HG02763 (cell line): Measurements from ENCODE around the gene MOSPD2.

Source experiments
- ATAC-seq: cut with Tn5 transposase; IDR thresholded peaks from one replicate; pipeline ENCODE4 v1.9.1; 2021; ENCODE audit warnings: mild to moderate bottlenecking, moderate library complexity; ENCODE audit not compliant: unreplicated experiment

Gene MOSPD2

DNA sequence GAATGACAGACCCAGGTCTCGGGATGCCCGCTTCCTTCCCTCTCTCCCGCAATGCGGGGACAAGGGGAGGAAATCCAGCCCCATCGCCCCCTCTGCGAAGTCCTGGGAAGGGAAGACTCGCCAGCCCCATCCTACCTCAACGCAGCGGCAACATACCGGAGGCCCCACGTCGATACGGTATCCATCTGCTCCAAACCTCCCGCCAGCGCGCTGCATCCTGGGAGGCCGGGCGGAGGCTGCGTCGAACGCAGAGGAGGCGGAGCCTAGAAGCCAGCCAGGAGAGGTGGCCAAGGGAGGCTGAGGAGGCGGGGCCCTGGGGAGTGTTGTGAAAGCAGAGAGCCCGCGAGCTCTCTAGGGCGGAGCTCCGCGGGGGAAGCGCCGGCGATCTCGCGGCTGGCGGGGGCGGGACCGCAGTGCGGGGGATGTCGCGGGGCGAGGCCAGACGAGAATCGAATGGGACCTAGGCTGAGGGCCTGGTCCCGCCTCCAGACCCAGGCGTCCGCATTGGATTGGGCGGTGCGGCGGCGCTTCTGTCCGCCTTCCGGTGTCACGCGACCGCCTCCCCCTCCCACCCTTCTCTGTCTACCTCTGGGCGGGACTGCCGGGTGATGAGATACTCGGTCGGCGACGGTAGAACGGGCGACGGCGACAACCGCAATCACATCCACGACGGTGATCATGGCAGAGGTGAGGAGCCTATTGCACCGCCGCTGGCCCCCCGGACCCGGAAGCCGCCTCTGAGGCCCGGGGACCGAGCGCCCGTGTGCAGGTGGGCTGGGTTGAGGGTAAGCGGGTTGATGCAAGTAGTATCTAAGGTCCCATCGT, at the start of gene MOSPD2, which contains the start of gene FANCB:
TSS of gene MOSPD2 (plus strand) at position 571 of the 825 bp plus-strand sequence. CDS start at position 679, 108 bp downstream.
TSS of gene FANCB (minus strand) at position 219 of the 825 bp plus-strand sequence. CDS start 7,559 bp downstream, outside the sequence.
- ATAC-seq = peak; percentile 95

DNA sequence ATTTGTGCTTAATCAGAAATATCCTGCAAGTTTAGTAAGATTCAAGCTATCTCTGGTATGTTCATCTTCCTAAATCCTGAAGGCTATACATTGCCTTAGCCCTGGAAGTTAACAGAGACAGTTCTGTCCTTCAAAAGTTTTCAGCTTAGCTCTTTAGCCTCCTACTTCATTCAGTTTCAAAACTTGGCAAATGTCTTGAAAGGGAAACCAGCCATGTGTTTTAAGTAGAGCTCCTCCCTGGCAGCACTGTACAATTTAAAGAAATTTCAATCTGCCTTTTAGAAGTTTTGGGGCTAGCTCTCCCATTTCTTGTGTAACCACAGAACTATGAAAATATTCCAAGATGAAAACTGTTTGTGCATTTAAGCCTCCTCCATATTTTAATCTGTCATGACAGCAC, 47.4 kb upstream of the MOSPD2 start:
- no peak for ATAC-seq

DNA sequence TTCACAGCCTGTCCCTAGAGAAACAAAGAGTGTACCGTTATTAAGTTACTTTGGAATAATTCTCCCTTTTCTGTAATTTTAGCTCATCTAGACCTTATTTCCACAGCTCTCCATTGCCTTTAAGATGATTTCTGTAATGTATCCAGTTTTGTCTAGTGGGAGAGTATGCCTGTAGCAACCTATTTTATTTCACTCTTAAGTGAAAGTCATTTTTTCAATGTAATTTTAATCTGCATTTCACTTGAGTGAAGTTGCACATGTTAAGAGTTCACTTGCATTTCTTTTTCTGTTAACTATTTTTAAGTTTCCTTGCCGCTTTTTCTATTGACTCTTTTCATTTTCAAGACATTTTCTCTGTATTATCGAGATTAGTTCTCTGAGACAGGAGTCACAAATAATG, 46.9 kb upstream of the MOSPD2 start:
- ATAC-seq = no peak

DNA sequence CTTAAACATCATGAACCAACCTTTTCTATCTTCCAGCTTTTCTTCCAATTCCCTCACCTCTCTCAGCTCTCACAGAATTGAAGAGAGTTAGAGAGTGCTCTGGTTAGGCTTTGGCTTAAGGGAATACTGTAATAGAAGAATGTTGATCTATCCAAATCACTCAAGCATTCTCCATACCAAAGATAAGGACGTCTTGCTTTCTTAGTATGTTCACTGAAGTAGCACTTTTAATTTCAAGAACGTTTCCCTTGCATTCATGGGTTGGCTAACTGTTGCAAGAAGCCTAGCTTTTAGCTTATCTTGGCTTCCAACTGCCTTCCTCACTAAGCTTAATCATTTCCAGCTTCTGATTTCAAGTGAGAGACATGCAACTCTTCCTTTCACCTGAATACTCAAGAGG, 43.6 kb upstream of the MOSPD2 start:
- ATAC-seq = no peak

DNA sequence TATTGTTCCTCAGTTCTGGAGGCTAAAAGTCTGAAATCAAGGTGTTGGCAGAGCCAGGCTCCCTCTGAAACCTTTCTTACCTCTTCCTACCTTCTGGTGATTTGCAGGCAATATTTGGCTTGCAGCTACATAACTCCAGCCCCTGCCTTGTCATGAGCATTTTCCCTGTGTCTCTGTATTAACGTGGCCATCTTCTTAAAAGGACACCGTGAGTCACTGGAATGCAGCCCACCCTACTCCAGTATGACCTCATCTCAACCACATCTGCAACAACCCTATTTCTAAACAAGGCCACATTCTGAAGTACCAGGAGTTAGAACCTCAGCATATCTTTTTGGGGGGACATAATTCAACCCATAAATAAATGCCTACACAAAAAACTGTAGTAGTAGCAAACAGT, 41.1 kb upstream of the MOSPD2 start:
- no peak for ATAC-seq

DNA sequence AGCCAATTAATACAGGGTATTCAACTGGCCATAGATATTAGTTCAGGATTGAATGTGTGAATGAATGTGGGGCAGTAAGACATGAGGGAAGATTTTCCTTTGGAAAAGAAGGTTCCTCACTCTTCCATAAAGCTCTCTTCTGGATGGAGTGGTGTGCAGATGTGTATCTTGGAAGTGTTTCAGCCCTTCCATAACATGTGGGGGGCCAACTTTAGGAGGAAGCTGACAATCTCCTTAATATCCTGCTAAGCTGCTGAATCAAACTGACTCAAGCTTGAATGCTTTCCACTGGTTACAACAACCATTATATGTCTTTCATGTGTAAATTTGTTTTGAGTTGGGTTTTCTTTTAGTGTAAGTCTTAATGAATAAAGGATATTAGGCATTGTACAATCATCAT, 40.6 kb upstream of the MOSPD2 start:
- ATAC-seq = no peak

DNA sequence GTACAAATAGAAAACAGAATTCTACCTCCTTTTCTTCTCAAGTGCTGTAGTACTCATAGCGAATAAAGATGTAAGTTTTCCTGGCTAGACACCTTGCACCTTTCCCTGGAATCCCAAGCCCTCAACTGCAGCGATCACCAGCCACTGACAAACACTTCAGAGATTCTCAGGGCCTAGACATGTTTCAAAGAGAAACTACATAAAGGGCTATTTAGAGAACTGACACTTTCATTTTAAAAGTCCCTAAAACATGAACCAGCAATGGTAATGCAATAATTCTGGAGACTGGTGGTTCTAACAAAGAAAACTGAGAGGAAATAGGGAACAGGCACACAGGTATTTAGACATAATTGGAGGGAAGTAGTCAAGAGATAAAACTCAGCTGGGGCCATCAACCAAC, 36.1 kb upstream of the MOSPD2 start:
- ATAC-seq = no peak

DNA sequence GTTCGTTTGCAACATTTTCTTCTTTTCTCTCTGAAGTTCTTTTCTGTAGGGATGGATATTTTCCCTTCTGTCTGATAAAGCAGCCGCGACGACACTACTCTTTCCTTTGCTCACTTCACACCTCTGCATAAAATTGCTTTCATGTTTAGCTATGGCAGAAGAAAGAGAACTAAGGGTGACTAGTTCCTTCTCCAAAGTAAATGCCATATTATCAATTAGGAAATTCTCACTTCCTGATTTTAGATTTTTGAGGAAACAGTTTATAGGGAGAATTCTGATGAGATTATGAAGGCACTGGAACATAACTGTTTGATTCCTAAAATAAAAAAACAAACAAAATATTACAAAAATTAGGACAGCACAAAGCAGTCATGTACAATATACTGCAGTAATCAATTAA, 29.6 kb upstream of the MOSPD2 start:
- ATAC-seq = no peak

DNA sequence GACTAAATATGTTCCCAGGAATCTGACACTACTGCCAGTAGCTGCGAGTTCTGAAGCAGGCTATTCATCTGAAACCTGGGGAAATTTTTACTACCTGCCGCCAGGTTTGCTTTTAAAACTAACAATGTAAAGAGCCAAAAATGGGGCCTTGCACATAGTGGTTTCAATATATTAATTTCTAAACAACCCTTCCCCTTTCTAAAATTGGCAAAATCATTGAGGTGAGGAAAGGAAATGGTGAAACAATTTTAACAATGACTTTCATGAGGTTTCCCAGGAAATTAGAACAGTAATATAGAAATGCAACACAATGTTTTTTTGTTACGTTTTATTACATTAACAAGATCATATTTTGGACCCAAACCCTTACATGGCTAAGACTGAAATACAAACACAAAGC, 21.7 kb upstream of the MOSPD2 start:
- ATAC-seq = no peak

DNA sequence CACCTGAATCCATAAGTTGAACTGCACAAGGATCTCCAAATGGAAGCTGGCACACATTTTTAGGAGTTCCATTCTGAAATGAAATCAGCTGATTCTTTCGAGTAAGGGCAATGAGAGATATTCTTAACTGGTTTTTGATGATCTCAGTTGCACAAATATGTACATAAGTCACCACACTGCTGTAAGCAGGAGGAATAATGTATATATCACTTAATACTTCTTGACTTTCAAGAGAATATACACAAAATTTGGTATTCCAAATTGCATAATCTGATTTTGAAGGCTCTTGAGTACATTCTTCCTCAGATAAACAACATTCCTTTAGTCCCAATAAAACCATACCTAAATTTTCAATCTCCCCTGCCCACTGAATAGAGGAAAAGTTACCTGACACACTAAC, 8.6 kb upstream of the MOSPD2 start:
- no peak for ATAC-seq

DNA sequence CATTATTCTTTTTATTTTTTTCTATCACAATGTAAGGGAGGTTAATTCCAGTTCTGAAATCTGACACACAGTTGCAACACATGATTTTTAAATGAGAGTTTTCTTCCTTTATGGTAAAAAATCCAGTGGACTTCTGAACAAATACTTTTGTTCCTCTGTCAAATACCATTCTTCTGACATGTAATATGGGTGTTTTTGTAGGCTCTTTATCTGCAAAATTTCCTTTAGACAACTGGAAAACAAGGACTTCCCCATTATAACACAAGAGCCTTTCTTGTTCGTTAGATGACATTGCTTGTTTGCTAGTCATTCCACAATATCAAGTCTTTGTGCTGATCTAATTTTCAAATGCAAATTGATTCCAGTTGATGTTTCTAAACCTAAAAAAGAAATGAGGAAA, 8.0 kb upstream of the MOSPD2 start:
- ATAC-seq = no peak

DNA sequence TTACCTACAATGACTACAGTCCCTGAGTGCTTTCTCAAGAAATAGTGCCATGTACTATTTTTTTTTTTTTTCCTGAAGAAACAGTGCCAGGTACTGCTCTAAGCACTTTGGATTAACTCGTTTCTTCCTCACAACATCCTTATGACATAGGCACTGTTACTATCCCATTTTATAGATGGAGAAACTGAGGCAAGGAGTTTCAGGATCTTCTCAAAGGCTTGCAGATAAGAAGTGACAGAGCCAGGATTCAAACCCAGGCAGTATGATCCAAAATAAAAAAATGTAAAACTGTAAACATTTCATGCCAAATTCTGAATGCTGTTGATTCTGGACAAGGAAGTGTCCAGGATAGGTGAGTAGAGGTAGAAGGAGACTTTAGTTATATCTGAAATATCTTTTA, 1.5 kb upstream of the MOSPD2 start:
- ATAC-seq = no peak

DNA sequence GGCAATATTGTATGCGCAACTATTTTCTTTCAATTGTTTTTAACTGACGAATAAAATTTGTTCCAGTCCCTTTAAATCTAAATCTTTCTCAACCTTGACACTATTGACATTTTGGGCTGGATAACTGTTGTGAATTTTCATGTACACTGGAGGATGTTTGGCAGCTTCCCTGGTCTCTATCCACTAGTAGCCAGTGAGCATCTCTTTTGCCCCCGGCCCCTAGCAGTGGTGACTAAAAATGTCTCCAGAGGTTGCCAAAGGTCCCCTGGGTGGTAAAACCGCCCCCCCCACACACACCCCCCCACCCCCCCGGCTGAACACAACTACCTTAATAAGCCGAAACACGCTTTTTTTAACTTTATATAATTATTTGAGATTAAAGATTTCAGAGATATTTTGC, 866 bp upstream of the MOSPD2 start:
- ATAC-seq = no peak

DNA sequence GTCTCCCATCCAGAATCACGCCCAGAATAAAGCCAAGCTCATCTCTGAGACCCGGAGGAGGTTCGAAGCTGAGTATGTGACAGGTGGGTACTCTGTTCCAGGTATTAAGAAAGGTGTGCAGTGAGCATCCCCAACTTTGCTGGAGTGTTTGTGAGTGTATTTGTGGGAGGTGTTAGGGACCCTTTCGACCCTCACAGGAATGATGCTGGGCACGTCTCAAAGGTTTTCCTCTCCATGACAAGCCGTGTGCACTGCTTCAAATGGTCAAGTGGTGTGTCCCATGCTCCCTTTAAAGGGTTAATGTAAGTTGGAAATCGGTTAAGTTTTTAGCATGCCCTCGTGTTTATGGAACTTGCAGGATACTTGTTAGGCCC, 442 bp downstream of the MOSPD2 start:
- no peak for ATAC-seq

DNA sequence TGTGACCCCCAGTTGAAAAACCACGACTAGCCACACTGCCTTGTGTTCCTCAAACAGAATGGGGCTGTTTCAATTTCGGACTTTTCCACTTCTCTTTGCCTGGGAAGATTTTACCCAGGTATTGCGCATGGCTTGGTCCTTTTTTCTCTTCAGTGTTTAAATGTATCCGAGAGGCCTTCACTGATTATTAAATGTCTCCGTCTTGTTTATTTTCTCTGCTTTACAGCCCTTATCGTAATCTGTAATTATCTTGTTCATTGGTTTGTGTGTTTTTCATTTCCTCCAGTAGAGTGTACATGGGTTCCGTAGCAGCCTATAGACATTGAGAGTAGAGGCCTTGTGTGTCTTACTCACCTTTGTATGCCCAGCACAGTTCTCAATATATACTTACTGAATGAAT, 2.4 kb downstream of the MOSPD2 start:
- ATAC-seq = no peak

DNA sequence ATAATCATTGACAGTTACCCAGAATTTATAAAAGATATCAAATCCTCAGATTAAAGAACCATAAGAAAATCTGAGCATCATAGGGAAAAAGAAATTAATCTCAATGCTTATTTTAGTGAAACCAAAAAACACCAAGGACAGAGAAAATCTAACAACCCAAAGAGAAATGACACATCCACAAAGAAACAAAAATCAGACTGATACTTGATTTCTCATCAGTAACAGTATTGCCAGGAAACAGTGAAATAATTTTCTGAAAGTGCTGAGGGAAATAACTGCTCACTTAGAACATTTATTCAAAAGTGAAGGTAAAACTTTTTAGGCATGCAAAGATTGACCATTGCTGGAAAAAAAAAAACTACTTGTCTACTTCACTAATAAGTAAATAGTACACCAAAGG, 10.6 kb downstream of the MOSPD2 start:
- ATAC-seq = no peak

DNA sequence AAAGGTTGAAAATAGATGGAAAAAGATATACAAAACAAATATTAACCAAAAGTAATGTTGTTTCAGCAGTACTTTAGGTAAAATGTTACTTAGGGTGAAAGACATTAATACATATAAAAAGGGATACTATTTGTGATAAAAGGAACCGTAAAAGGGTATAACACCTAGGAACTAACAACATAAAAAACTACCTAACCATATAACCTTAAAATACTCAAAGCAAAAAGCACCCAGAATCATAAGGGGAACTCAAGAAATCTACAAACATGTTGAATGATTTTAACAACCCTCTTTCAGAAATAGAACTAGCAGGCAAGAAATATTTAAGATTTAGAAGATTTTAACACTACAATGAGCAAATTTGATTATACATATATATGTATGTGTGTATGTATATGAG, 11.5 kb downstream of the MOSPD2 start:
- ATAC-seq = no peak

DNA sequence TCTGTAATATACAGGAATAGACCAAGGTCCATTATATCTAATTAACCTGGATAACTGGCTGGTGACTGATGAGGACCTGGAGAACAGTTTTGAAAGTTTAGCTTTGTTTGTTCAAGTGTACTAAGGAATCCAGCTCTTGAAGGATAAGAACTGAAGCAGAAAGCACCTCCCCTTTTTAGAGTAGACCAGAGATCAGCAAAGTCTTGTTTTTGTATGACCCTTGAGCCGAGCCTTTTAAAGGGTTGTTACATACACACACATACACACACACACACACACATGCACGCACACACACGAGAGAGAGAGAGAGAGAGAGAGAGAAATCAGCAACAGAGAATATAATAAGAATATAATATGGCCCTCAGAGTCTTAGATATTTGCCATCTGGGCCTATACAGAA, 13.0 kb downstream of the MOSPD2 start:
- ATAC-seq = no peak

DNA sequence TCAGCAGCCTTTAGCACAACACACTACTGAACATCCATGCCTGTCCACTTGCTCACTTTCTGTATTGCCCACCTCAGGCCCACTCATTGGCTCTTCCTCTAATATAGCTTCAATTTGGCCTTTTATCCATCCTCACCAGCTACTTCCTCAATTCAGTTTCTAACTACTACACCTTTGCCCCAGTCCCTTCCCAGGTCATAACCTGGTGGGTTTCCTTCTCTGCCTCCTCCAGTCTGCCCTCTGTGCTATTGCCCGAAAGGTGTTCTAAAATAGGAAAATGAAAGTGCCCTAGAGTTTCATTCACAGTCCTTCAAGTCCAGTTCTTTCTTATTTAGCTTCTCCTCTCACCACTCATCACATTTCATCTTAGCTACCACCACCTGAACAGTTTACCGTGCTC, 23.1 kb downstream of the MOSPD2 start:
- ATAC-seq = no peak

DNA sequence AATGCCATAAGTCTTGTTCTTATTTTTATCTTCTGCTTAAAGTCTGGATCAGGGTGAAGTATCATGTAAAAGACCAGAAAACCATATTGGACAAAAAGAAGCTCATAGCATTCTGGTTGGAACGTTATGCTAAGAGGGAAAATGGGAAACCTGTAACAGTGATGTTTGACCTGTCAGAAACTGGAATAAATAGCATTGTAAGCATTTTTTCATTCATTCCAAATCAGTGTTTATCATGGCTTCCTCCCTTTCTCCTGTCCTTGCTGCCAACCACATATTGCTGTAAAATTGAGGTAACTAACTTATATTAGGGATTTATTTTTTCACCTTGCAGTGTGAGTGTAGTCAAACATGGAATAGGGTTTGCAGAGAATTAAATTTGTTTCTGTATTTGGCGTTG, 23.8 kb downstream of the MOSPD2 start:
- ATAC-seq = no peak

DNA sequence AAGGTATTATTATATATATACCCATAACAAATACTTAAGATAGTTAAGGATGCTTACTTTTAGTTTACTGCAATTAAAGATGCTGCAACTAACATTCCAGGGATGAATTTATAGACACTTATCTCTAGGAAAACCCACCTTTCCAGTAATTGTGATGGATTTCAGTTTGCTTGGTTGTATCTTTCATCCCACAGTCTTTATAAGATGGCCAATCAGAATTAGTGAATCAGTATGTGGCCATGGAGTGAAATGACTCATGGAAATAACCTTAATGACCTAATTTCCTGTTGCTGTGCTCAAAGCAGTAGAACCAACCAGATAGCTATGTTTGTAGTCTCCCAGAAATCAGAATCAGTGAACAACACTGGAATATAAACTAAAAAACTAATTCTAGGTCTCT, 26.4 kb downstream of the MOSPD2 start:
- ATAC-seq = peak; percentile 77

DNA sequence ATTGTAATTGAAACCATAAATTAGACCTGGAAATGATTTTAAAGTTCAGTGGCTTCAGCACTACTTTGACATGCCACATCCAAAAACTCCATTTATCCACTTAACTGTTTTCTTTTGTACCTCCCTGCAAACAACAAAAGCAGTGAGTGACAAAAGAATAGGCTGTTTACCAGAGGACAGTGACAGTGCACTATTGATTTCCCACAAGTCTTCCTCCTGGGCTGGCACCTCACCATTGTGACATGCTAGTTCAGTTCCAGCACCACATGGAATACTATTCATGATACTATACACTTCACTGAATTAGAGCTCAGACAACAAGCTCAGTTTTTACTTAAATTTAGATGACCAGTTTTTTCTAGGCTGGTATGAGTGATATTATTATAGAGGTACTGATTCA, 29.3 kb downstream of the MOSPD2 start:
- no peak for ATAC-seq

DNA sequence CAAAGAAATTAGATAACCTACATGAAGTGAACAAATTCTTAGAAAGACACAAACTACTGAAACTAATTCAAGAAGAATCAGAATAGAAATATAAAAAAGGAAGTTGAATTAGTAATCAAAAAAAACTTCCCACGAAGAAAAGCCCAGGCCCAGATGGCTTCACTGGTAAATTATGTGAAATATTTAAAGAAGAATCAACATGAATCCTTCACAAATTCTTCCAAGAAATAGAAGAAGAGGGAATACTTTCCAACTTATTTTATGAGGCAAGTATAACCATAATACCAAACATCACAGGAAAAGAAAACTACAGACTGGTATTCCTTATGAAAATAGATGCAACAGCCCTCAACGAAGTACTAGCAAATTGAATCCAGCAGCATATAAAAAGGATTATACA, 30.7 kb downstream of the MOSPD2 start:
- ATAC-seq = no peak
